GM18951 (cell line): Measurements from ENCODE around the gene RPP25L.

Source experiments
- POLR2A ChIP-seq: IDR thresholded peaks from 4 replicates; pipeline ENCODE4 v1.6.1; 2011; ENCODE audit warnings: mild to moderate bottlenecking; ENCODE audit not compliant: insufficient read length, insufficient read depth; ENCODE audit errors: extremely low read depth
- in situ Hi-C: fragments of 300-500 bp; cut with MboI; formaldehyde crosslinking; loops from one replicate; pipeline ENCODE4 v1.12.0; 2022; ENCODE audit warnings: low sequenced_read_pairs, mixed read lengths, inconsistent platforms; ENCODE audit not compliant: unreplicated experiment

Gene RPP25L

GRCh38 chr9:34615132-34615531, 3.2 kb upstream of the RPP25L start:
- in situ Hi-C loops = no loop called here

GRCh38 chr9:34612788-34613390, 992 bp upstream of the RPP25L start:
- TF ChIP-seq POLR2A = no peak
- in situ Hi-C loops = no loop called here

More at GRCh38 chr9:34615132-34615531, 3.2 kb upstream of the RPP25L start:
- no peak for TF ChIP-seq POLR2A

- TF ChIP-seq POLR2A = no peak
- in situ Hi-C loops = no loop called here
Observed at GRCh38 chr9:34611251-34611810, 566 bp downstream of the RPP25L start.

GRCh38 chr9:34610434-34611206, 1.3 kb downstream of the RPP25L start:
- TF ChIP-seq POLR2A = no peak
- in situ Hi-C loops = no loop called here

GRCh38 chr9:34607331-34607730, 4.6 kb downstream of the RPP25L start:
- in situ Hi-C loops = no loop called here
- no peak for TF ChIP-seq POLR2A

GRCh38 chr9:34606905-34607304, 5.0 kb downstream of the RPP25L start:
- in situ Hi-C loops = no loop called here
- TF ChIP-seq POLR2A = no peak

- TF ChIP-seq POLR2A = no peak
- in situ Hi-C loops = no loop called here
Observed at GRCh38 chr9:34606190-34606589, 5.7 kb downstream of the RPP25L start.

- TF ChIP-seq POLR2A = no peak
- in situ Hi-C loops = no loop called here
Observed at GRCh38 chr9:34603610-34604231, 8.2 kb downstream of the RPP25L start.

GRCh38 chr9:34601937-34602573, 9.8 kb downstream of the RPP25L start:
- no peak for TF ChIP-seq POLR2A

GRCh38 chr9:34600908-34601307, 11.0 kb downstream of the RPP25L start:
- no peak for TF ChIP-seq POLR2A
- in situ Hi-C loops = no loop called here

More at GRCh38 chr9:34601937-34602573, 9.8 kb downstream of the RPP25L start:
- in situ Hi-C loops = no loop called here

- in situ Hi-C loops = loop anchor here (10.0 kb wide), 1 partner anchor 165 kb away; no protein-coding TSS in a partner anchor
- TF ChIP-seq POLR2A = no peak
Observed at GRCh38 chr9:34599546-34599945, 12.4 kb downstream of the RPP25L start.

- TF ChIP-seq POLR2A = no peak
- in situ Hi-C loops = loop anchor here (10.0 kb wide), 1 partner anchor 159 kb away; no protein-coding TSS in a partner anchor
Observed at GRCh38 chr9:34594177-34594576, 17.7 kb downstream of the RPP25L start.

GRCh38 chr9:34592895-34593601, 18.8 kb downstream of the RPP25L start:
- TF ChIP-seq POLR2A = no peak
- in situ Hi-C loops = loop anchor here (10.0 kb wide), 1 partner anchor 158 kb away; no protein-coding TSS in a partner anchor
